ENCODE data around the gene MBNL1.
A peak's percentile ranks its signal among the peaks of the same experiment; 100 is the strongest.

The MBNL1 gene

DNA sequence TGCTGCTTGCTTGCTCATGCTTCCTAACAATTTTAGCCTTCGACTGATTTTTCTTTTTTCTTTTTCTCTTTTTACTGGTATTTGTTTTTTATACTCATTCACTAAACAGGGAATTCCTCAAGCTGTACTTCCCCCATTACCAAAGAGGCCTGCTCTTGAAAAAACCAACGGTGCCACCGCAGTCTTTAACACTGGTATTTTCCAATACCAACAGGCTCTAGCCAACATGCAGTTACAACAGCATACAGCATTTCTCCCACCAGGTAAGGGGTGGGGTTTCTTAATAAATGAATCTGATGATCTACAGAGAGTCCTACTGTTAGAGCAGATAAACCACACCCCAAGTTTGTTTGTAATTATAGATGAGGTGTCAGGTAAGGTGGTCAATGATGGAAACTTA, 178.8 kb downstream of the MBNL1 start:
- no peak for DNase-seq (ENCODE audit: low read depth)

DNA sequence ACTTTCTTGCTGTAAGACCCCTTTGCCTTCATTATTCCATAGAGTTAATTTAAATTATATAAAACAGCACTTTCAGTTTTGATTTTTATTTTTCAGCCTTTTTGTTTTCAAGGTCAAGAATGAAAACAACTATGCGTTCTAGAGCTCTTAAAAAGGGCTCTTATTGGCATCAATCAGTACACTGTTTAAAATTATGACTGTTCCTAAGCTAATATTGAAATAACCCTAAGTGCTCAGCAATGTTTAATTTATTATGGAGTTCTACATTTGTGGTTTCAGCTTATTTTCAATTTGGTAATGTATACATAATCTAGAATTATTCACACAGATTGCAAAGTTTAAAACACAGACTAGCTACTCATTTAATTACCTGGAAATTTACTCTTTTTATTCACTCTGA, 179.4 kb downstream of the MBNL1 start:
- DNase-seq (ENCODE audit: low read depth), result no peak

DNA sequence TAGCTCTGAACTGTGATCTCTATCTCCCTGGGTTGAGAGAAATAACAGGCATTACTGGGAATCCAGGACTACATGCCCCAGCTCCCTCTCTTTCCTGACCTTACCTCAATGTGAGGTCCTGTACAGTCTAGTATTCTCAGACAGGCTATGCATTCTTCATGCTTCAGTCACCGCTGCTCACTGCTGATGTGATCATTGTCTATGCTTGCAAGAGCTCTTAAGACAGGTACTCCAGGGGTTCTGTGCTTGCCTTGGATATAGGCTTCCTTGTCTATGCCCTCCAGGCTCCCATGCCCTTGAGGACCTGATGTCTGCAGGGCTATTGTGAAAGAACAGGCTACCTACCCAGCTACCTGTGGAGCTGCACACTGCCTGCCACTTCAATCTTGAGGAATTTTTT, 183.6 kb downstream of the MBNL1 start:
- DNase-seq (ENCODE audit: low read depth), result no peak

DNA sequence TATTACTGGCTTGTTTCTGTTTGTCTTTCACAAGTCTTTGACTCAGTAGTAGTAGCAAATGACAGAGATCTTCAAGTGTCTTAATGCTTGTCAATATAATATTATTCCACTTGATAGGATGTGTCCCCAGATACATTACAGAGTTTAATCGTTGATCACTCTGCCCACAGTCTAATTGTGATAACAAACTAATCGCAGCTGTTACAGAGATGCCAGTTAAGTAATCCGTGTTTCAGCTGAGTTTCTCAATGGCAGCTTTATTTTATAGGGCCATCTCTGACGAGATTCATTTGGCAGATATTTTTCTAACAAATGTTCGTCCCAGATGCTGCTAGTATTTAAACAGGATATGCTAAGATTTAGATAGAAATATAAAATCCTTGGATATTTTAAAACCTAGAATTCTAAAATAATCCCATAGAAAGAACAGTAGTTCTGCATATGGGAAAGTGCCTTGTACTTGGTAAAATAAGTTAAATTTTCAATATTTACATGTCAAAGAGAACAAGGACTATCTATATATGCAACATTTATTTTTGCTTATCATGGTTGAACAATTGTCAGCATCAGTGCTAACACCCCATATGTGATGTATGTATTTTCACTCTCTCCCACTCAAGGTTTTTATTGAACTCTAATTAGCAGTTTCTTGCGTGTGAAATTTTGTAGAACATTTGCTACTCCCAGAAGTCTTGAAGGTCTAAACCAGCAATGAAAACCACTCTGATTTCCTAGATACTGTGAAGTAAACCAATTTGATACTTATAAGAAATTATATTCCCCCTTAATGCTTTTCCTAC, 185.5 kb downstream of the MBNL1 start:
- no peak for DNase-seq (ENCODE audit: low read depth)

DNA sequence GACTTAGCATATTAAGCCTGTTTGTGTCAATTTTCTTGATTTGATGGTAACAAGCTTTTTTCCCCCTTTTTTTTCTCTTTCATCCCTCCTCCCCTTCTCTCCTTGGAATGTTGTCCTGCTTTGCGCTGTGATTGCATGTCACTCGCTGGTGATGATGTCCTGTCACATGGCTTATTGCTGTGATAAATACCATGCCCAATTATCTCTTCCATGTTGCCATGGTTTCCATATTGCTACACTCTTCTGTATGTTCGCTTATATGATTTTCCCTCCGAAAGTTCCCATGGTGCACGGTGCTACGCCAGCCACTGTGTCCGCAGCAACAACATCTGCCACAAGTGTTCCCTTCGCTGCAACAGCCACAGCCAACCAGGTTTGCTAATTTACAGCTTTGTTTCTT, 187.3 kb downstream of the MBNL1 start:
- DNase-seq (ENCODE audit: low read depth), result no peak

DNA sequence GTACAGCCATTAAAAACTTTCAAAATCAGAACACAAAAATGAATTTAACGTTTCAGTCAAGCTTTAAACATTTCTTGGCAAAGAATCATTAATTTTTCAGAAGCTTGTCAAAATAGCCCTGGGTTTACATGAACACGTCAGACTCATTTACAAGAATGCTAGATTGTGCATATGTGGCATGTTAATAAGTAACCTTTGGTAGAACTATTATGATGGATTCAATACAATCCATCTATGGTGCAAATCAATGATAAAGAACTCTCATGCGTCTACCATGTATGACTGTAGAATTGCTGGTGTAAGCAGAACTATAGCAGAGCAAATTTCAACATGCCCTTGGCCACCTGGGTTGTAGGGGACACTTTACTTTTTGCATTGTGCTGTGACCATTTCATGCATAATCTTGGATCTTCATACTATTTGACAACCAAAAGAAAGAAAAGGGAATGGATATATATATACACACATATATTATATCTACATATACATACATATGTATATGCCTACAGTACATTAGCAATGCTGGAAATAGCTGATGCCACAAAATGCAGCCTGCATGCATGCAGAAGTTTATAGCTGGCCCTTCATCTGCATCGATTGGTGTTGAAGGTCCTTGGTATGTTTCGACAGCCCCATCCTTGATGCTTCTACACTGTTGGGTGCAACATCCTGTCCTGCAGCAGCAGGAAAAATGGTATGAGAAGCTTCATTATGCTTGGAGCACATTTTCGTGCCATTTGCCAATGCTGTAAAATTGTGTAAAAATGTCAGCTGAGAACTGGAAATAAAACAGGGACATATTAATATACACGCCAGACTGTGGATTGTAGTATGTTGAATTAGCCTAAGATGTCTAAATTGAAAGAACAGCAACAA, 189.0 kb downstream of the MBNL1 start:
- no peak for DNase-seq (ENCODE audit: low read depth)

DNA sequence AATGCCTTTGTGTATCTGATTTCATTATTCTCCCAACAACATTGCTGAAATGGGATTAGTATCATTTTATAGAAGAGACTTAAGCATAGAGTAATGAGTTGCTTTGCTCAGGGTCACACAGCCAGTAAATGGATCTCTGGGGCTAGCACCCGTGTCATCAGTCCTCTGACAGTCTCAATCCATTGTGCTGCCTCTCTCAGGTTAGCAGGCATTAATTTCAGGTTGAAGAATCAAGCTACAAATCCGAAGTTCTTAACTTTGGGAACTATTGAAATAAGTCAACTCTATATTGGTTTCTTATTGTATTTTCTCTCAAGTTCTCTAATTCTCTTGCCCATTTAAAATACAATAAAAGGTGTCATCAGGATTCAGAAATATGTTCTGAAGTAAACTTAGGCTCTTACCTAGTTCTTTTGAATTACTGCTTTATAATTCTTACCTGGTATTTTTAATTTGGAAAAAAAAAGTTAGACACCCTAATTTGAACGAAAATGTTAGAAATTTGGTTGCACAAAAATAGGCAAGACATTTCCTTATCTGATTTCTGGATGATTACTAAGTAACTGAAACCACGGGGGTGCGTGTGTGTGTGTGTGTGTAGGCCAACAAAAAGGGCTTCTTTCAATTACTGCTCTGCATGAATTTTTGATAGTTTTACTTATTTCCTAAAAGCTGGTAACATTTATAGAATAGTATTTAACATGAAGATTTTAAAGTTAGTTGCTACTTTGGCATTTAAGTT, 189.8 kb downstream of the MBNL1 start:
- DNase-seq (ENCODE audit: low read depth), result no peak

DNA sequence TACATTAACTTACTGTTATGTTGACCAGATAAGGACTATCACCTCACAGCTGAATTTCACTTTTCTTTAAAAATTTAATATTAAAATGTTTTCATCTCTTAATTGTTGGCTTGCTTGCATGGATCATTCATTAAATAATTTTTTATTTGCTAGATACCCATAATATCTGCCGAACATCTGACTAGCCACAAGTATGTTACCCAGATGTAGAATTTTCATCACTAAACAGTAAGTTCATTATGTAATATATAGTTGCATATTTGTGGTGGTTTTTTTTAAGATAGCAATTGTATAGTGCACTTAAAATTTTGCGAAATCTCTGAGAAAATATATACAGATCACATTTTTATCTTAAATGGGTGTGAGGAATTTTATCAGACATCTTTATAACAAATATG, 190.4 kb downstream of the MBNL1 start:
- no peak for DNase-seq (ENCODE audit: low read depth)

DNA sequence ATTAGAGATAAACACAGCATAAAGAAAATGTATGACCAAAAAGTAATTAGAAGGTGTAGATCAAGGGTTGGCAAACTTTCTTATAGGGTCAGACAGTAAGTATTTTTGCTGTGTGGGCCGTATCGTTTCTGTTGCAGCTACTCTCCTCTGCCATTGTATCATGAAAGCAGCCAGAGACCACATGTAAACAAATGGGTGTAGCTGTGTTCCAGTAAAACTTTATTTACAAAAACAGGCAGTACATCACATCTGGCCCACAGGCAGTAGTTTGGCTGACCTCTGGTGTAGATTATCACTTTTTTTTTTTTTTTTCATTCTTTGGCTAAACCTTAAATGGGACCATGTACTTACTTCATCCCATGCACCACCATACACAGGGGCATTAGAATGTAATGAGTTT, 190.8 kb downstream of the MBNL1 start:
- no peak for DNase-seq (ENCODE audit: low read depth)

DNA sequence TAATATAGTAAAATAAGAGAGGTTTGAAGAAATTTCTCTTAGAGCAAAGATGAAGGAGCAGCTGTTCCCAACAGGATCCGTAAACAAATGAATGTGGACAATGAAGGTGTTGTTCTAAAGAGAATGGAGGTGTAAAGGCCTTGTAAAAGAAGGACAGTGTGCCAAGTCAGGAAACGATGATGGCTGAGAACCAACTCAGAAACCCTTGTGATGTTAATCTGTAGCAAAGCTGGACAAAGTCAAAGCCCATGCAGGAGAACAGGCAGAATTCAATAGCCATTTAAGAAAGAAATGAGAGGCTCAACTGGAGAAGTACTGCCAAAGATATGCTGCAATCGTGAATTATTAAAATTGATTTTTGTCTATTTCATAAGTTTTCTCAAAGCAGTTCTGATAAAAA, 192.2 kb downstream of the MBNL1 start:
- no peak for DNase-seq (ENCODE audit: low read depth)

DNA sequence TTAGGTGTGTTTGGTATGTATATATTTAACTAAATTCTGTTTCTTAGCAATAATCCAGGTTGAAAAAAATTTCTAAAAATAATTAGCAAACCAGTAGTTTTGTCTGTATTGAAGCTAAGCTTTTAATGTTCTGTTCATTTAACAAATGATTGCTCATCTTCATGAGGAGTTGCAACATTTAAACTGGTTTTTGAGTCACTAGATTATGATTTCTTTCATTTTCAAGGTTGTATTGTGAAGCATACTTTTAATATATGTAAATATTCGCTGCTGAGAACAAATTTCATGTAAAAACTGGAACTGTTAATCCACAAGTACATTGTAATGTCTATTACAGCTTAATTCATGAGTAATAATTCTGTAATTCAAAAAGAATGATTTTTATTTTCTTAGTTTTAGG, 192.7 kb downstream of the MBNL1 start:
- DNase-seq (ENCODE audit: low read depth), result no peak

DNA sequence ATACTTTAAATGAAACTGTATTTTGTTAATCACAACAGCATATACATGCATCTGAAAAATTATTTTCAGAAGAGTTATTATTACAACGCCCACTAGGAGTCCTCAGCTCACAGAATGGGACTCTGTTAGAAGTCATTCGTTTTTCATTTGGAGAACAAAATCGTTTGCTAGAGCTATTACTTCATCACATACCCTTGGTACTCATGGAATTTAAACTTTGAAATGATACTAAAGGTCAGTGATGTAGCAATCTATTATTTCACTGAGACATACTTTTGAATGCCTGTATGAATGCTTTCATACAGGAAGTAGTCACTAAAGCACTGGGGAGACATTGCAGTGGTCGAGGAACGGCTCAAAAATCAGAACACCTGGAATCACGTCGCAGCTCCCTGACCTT, 198.1 kb downstream of the MBNL1 start:
- DNase-seq (ENCODE audit: low read depth), result no peak

DNA sequence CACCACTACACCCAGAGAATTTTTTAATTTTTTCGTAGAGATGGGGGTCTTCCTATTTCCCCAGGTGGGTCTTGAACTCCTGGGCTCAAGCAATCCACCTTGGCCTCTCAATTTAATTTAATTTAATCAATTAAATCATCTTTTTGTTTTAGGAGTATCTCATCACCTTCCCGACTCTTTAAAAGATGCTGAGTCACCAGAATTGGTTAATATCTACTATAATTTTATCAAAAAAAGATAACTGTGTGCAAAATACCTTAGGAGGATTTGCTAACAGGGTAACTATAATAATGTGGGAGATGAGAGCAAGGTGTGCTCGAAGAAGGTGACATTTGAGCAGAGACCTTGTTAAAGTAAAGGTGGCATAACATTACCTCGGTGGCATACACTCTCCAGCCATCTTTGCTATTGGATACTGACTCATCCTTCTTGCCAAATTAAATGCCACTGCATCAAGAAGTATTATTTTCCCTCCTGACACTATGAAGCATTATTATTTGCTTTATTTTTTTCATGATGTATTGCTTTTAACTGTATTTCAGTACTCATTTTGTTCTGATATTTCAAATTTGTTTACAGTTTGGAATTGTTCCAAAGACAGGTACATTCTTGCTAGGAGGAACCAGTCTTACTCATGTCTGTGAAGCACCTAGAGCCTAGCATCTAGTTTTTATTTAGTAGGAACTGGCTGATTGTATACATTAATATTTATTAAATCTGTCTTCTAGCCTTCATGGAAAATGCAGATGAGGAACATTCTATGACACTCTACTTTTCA, 200.7 kb downstream of the MBNL1 start:
- DNase-seq (ENCODE audit: low read depth), result no peak

DNA sequence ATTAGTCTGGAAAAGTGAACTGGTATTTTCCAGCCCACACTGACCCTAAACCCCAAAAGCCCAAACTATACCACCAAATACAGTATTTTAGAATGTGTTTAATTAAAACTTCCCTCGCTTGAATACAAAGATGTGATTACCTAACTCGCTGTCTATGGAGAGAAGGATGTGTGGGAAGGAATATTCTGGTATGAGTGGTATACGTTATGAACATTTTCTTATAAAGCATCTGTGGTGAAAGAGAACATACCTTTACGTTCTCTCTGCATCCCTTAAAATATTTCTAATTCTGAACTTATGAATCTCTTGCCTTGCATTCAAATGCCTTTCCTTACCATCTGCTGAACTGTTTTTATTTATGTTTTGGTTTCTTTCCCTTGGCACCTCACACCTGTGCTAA, 201.4 kb downstream of the MBNL1 start:
- DNase-seq (ENCODE audit: low read depth), result no peak

DNA sequence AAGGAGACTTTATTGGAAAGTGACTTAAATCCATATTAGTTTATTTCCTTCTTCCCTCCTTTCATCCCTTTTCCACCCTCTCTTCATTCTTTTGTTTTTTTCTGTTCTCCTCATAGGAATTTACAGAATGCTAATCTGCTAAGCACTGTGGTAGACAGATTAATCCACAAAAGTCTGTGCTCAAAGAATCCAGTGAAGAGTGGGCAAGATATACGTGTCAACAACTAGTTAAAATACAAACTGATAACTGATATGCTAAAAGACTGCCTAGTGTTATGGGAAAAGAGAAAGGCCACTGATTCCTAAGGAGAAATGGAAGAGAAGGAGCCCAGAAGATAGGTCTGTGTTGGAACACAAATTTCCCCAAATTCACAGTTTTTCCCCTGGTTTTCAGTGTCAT, 202.2 kb downstream of the MBNL1 start:
- no peak for DNase-seq (ENCODE audit: low read depth)

DNA sequence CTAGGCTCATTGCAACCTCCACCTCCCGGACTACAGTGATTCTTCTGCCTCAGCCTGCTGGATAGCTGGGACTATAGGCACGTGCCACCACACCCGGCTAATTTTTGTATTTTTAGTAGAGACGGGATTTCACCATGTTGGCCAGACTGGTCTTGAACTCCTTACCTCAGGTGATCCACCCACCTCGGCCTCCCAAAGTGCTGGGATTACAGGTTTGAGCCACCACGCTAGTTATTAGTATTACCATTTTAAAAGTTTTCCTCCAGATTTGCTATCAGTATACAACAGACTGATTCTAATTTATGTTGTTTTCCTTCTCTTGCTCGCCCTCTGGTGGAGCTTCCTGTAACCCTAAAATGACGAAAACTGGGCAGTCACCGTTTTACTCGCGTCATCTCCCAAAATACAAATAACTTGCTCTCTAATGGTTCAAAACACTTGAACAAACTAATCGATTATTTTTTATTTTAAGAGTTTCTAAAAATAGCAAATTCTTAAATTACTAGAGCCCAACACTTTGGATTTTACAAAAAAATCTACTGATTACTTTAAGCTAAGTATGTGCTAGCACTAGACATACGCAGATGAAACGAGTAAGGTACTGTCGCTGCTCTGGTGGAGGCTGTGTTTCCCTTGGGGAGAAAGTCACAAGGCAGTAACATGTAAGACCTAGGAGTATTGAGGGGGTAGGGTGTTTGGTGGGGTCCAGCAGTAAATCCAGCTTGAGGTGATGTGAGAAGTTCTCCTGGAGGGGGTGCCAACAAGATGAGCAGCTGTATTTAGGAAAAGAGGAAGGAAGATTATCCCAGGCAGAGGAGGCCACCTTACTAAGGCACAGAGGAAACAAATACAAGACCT, 203.3 kb downstream of the MBNL1 start:
- DNase-seq (ENCODE audit: low read depth), result peak; percentile 58

DNA sequence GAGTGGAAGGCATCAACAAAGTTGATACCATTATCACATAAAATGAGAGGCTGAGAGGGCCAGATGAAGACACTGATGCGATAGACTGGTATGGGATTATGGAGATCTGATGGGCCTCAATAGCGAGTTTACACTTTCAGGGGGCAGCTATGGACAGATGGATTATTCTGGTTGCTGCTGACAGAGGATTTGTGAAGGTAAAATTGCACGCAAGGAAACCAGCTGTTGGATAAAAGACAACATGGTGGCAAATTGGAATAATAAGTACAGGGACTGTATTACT, 203.9 kb downstream of the MBNL1 start:
- DNase-seq (ENCODE audit: low read depth), result no peak

DNA sequence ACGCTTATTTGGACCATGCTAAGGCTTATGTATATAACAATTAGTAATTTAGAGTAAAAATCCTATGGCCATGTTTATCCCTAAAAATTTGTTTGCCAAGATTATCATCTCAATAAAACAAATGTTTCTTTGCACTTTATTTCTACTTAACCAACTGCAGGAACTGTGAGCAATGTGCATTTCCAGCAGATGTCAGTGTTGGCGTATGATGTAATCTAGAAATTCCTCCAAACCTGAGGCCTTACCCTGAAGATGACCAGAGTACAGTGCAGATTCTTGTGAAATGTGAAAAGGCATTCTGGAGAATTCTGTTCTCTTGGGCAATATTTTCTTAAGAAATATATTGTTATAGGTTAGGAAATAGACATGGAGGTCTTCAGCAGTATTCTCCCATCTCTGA, 205.9 kb downstream of the MBNL1 start:
- DNase-seq (ENCODE audit: low read depth), result no peak

DNA sequence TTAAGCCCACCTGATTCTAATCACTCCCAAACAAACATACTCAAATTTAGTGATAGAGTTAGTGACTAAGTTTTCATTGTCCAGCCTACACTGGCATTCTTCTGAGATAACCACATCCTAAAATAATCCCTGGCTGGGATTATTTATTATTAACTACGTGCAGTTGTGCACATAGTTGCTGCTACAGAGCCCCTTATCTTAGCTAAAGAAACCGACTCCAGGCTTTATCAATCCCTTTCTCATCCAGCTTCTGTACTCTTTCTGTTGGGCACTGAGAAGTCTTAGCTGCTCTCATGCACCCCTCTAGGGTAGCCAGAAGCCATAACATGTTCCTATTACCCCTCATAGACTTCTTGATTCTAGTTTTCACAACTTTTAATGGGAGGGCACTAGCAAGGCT, 208.7 kb downstream of the MBNL1 start:
- DNase-seq (ENCODE audit: low read depth), result no peak

DNA sequence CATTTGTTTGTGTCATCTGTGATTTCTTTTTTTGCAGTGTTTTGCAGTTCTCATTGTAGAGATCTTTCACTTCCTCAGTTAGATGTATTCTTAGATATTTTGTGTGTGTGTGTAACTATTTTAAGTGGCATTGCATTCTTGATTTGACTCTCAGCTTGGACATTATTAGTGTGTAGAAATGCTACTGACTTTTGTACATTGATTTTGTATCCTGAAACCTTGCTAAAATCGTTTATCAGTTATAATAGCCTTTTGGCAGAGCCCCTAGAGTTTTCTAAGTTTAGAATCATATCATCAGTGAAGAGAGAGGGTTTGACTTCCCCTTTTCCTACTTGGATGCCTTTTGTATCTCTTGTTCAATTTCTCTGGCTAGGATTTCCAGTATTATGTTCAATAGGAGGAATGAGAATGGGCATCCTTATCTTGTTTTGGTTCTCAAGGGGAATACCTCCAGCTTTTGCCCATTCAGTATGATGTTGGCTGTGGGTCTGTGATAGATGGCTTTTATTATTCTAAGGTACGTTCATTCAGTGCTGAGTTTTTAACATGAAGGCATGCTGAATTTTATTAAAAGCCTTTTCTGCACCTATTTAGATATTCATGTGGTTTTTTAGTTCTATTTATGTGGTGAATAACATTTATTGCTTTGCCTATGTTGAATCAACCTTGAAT, 211.7 kb downstream of the MBNL1 start:
- DNase-seq (ENCODE audit: low read depth), result no peak

DNA sequence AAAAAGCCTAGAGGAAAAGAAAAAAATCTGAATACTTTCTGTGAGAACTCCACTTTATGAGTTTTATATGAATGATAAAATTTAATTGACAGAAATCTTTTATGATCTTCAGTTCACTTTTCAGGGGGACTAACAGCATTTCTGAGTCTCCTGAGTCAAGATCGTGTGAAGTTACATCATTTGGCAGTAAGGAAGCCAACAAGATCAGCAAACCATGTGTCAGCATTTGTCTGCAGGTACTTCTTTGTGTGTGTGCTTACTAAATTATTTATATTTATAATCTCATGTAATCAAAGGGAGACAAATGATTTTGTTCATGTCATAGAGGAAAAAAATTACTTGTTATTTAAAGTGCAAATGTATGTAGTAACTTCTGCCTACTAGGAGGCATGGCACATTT, 217.6 kb downstream of the MBNL1 start:
- DNase-seq (ENCODE audit: low read depth), result no peak

Measured in T follicular helper cell (primary cell).